GM23248 (cell line): ENCODE results near the gene GRK2.

ENCODE experiments used
- EZH2 ChIP-seq: fragments of 200-600 bp; sonication (generic); IDR thresholded peaks from 2 replicates; pipeline ENCODE4 v1.6.1; 2018; ENCODE audit warnings: antibody characterized with exemption, mild to moderate bottlenecking; ENCODE audit not compliant: insufficient read depth, poor library complexity, severe bottlenecking
- EZH2phosphoT487 ChIP-seq: fragments of 200-600 bp; sonication (generic); IDR thresholded peaks from 2 replicates; pipeline ENCODE4 v1.6.1; 2018; ENCODE audit warnings: antibody characterized with exemption, moderate library complexity, mild to moderate bottlenecking, low read depth; ENCODE audit not compliant: insufficient read depth

DNA sequence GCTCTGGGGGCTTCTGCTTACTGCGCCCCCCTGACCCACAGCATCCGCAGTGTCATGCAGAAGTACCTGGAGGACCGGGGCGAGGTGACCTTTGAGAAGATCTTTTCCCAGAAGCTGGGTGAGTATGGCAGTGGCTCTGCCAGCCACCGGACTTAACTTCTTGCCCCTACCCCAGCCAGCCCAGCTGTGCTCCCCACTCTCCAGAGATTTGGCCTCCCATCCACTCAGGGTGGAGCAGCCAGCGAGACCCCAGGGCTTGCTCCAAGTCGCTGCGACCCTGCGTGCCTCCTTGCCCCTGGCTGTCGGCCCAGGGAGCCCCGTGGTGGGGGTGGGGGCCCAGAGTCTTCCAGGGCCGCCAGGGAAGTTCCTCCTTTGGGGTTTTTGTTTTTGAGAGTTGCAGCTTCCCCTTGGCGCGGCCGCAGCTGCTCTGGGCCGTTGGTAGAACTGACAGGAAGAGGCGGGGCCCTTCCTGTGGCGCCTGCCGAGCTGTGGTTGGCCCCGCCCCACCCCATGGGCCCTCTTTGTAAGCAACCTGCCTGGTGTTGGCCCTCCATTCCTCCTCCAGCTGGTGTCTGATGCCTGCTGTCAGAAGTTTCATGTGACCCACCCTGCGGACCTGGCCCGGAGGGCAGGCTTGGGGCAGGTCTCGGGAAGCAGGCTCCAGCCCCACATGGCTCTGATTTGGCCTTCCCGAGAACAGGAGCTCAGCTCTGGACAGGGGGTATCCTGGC, 11.1 kb downstream of the GRK2 start:
- TF ChIP-seq EZH2 (no peak), EZH2phosphoT487 (no peak)
